Stimulated activated CD8-positive, alpha-beta memory T cell treated with anti-CD3 and anti-CD28 coated beads, Interleukin-15, amount 100 ng/mL, for 4 hours (primary cell): ENCODE results near the gene FBXO31.

Source experiments
- DNase-seq, 2 donors: peaks; one replicate each; pipeline ENCODE4 v3.0.0-alpha.2; 2020; ENCODE audit warnings: low read depth in 2 of 2

FBXO31 gene

DNA sequence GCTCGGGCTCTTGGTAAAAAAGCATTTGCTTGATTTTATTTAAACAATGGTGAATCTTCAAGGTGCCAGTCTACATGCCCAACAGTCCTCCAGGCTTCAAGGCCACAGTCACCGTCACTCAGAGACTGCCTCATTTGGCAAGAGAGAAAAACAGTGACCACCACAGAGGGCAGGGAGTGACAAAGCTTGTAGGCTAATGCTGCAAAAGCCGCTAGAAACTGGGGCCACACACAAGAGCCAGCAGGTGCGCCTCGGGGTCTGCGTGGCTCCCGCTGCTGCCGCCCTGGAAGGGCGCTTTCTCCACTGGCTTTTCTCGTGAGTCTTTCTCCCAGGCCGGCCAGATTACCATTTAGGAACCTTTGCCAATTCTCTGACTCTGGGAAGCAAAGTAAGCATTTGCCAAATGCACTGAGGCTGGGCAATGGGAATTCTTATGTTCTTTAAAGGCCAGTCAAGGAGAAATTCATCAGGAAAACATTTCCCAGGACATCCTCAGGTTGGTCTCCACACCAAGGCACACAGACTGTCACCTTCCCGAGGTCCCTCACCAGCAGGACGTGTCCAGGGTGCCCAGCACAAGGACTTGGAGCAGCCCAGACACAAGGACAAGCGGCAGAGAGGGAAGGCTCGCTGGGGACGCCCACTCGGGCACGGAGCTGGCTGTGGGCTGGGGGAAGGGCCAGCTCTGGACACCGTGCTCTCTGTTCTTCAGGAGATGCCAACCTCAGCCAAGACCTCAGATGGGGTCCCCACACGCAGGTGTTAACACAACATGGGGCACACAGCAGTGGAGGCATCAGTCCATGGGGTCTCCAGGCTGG, 53.9 kb downstream of the FBXO31 start:
- no peak for DNase-seq

DNA sequence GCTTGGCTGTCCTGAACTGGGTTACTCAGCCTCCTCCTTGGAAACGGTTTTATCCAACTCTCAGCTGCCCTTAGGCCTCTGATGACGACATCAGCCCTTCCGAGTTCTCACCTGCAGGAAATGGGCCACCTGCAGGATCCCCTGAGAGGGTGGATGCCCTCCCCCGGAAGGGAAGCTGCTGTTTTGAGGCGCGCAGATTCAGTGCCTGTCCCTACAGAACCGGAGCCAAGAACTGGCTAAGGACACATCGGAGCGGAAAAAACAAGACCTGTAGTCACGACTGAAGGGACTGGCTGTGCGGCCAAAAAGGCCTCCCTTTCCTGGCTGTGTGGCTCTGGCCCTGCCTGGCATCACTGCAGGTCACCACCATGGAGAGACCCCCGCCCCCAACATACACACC, 54.7 kb downstream of the FBXO31 start:
- DNase-seq: no peak

GRCh38 chr16:87327798-87328495, 55.6 kb downstream of the FBXO31 start:
- no peak for DNase-seq

DNA sequence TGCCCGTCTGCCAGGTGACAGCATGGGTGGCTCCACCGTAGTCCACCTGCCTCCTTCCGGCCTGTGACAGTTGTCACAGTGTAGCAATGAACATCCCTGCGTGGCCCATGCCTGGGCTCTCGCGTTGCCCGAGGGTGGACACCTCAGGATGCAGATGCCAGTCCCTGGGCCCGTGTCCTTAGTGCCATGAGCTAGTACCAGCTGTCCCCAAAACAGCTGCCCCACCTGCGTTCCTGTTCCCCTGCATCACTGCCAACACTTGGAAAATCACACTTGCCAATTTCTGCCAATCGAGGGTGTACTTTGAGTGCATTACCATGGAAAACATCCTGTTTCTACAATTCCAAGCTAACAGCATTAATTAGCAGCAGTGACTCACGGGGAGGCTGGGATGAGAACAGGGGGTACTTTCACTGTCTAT, 57.4 kb downstream of the FBXO31 start:
- DNase-seq: no peak

- no peak for DNase-seq
These were observed 58.1 kb downstream of the FBXO31 start for GRCh38 chr16:87325423-87325858.

DNA sequence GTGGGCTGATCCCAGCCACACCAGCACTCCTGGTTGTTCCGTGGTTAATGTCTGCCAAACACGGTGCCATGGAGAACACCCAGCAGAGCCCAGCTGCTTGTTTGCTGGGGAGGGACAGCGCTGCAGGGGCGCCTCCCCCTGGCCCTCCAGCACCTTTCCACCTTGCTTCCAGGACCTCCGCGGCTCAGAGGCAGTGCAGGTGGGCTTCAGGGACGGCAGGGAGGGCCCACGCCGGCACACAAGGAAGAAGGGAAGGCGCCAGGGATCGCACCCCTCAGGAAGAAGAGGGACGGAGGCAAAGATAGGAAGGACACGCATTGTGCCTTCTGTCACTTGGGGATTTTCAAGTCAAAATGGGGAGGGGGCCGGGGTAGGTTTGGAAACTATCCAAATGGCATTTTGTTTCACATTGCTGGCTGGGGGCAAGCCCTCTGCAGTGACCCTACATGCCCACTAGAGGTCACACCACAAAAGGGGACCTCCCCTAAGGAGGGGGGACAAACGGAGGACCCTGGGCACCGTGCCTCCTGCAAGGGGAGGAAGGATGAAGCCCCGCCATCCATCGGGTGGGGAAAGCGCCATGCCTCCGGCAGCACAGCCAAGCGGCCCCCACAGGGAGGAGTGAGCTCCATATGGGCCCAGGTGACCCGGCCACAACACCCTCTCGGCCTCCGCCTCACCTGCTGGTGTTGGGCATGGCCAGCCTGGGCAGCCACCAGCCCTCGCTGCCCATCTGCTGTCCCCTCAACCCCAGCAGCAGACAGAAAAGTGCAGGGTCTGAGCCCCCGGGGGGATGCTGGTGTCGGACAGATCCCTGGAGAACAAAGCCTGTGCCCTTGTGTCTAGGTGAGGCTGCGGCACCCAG, 58.9 kb downstream of the FBXO31 start:
- DNase-seq: peak in 1 of 2 donors; percentile 12

- no peak for DNase-seq
These were observed 59.7 kb downstream of the FBXO31 start for GRCh38 chr16:87323727-87324410.

DNA sequence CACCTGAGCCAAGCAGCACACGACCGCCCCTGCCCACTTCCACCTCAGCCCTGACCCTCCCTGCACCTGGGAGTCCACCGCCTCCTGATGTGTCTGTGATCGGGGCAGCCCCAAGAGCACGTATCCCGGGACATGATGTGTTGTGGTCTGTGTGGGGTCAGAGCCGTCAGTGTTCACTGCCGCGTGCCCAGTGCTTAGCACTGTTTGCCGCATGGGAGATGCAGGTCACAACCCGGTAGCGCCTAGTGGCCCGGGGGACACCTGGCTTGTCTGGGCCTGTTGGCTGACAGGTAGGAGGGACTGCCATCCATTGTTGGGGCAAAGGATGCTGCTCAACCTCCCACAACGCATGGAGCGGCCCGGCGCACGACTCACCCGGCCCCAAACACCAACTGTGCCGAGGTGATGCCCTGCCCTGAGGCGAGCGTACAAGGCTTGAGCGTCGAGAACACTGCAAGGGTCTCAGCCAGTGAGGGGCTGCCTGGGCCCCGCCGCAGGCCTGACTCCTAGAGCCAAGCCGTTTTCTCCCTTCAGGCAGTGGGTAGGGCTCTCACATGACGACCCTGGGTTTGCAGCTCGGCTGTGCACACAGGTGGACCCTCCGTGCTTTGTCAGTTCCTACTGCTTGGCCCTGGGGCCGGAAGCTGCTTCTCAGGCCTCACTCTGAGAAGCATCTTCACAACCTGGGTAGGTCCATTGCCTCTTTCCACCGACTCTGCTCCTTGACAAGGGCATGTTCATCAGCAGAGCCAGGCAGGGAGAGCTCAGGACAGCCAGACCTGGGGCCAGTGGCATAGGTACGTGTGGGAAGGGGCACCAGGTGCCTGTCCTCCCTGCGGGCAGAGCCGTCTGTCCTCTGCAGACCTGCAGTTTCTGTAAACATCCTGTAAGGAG, 60.5 kb downstream of the FBXO31 start:
- no peak for DNase-seq

GRCh38 chr16:87322360-87322759, 61.2 kb downstream of the FBXO31 start:
- DNase-seq: no peak

GRCh38 chr16:87321336-87322107, 62.1 kb downstream of the FBXO31 start:
- no peak for DNase-seq

DNA sequence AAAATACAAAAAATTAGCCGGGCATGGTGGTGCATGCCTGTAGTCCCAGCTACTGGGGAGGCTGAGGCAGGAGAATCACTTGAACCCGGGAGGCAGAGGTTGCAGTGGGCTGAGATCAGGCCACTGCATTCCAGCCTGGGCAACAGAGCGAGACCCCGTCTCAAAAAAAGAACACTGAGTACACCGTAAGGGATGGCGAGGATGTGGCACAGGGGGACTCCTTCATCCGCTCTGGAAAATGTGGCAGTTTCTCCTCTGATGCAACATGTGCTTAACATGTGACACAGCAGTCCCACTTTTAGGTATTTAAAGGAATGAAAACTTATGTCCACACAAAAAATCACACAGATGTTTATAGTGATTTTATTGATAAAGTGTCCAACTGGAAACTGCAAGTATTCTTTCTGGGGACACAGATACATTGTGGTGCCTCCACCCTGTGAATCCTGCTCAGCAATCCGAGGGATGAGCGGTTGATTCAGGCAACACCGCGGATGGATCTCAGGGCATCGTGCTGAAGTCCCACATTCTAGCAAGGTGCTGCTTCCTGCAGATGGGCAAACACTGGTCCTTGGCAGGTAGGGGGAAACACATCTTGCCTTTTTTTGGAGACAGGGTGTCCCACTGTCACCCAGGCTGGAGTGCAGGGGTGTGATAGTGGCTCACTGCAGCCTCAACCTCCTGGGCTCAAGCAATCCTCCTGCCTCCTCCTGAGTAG, 62.9 kb downstream of the FBXO31 start:
- no peak for DNase-seq

DNA sequence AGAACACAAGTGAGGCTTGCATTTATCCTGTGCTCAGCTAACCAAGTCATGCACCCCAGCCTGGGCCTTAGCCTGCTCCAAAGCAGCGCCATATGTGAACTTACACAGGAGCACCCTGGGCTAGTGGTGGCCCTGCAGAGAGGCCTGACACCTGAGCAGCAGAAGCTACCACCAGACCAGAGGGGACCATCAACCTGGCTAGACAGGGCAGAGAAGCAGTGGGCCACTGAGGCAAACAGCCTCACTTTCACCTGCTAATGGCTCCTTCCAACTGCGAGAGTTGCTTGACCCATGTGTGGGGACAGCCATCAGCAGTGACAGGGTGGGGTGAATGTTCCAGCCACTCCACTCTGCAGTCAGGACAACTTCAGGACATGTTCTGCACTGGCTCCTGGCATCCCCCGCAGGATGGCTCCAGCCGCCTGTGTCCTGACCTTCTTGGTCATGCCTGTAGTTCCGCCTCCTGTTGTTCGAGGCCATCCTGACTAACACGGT, 63.5 kb downstream of the FBXO31 start:
- no peak for DNase-seq

- DNase-seq: no peak
These were observed 64.6 kb downstream of the FBXO31 start for GRCh38 chr16:87319011-87319410.

GRCh38 chr16:87317750-87318644, 65.6 kb downstream of the FBXO31 start:
- no peak for DNase-seq

GRCh38 chr16:87316923-87317749, 66.4 kb downstream of the FBXO31 start, which contains the start of gene C16orf95:
Gene C16orf95, minus strand, starts transcription at chr16:87317392. Its CDS starts 150 bp downstream, at chr16:87317242.
- DNase-seq: peak; percentile 88 to 94

DNA sequence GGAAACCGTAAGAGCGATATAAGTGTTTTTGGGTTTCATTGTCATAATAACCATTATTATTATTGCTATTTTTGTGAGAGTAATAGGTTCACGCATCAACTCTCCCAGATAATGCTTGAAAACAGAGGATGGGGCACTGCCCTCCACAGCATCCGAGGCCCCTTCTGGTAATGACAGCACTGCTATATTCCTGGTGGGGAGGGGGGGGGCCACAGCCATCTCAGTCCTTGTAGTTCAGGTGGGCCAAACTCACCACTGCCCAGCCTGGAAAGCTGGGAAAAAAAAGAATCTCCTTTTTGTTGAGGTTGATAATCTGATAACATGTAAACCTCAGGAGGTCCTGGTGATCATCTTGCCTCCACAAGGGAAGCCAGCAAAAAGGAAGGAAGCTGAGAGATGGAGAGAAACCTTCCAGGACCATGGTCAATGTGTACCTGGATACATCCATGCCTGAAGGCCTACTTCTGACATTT, 67.1 kb downstream of the FBXO31 start:
- no peak for DNase-seq

- DNase-seq: no peak
These were observed 68.6 kb downstream of the FBXO31 start for GRCh38 chr16:87314990-87315420.
